Measurements from ENCODE around the gene POGLUT2. TPM values are rescaled to one million over a fixed set of nuclear protein-coding genes. Genes with fewer than 3 reads are reported as not detected.

POGLUT2 gene
- total and polyA plus RNA-seq, 10 of the 15 experiments (the other 5 are each of a cell fraction or from before 2014, with no cell fraction given) = 2.9 to 11.3 (median 7.6) TPM

DNA sequence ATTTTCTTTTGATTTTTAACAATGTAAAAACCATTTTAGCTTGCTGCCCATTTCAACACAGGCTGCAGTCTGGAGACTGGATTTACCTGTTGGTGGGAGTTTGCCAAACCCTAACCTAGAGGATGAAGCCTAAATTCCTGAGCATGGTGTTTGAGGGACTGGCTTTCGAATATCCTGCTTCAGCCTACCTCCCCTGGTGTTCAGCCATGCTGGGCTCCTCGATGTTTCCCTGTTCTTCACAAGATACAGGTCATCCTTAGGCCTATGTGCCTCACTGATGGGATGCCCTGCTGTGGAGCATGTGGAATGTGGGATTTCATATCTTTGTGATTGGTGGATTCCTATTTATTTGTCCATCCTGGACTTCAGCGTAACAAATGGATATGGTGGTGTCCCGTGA is 26.6 kb upstream of the POGLUT2 start (continued):
- no peak for TF ChIP-seq SUPT20H (IDR thresholded peaks at IDR 0.05; ENCODE audit: borderline replicate concordance, control insufficient read depth, low read depth, low read length)
- TF ChIP-seq, protein P1, sequence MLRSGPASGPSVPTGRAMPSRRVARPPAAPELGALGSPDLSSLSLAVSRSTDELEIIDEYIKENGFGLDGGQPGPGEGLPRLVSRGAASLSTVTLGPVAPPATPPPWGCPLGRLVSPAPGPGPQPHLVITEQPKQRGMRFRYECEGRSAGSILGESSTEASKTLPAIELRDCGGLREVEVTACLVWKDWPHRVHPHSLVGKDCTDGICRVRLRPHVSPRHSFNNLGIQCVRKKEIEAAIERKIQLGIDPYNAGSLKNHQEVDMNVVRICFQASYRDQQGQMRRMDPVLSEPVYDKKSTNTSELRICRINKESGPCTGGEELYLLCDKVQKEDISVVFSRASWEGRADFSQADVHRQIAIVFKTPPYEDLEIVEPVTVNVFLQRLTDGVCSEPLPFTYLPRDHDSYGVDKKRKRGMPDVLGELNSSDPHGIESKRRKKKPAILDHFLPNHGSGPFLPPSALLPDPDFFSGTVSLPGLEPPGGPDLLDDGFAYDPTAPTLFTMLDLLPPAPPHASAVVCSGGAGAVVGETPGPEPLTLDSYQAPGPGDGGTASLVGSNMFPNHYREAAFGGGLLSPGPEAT (IDR thresholded peaks at IDR 0.05; ENCODE audit: low read depth) = no peak

DNA sequence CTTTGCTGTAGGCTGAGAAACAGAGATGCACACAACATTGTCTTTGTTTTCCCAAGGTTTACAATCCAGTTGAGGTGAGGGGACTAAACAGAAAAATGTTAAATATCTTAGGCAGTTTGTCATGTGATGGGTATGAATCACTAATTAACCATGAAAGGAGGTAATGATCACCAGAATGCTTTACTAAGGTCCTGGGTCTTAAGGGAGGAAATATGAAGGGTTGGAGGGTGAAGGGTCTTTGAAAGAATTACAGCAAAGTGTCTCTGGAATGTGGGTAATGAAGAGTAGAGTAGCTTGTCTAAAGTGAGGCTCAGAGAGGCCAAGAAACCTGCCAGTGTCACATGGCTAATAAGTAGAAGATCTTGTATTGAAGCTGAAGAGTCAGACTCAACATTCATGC is 19.1 kb upstream of the POGLUT2 start:
- H3K36me3 ChIP-seq (ENCODE audit: control insufficient read depth in 2 of 2, insufficient read depth in 2 of 2, low read length in 1 of 2) = peaks cover 3 to 6% of the 10 kb centered on the region in 2 experiments
- H3K4me2 ChIP-seq (ENCODE audit: control insufficient read depth, insufficient read depth) = no peak overlapping the region
- no peak overlapping the region for H3K9ac ChIP-seq (ENCODE audit: control insufficient read depth, insufficient read depth, low read length)
- BruUV-seq (replicated peaks) = no TSS peak
- ChIA-PET POLR2A (interaction anchor here (0.9 kb wide), 2 partner anchors 18 to 28 kb away, joined by 3 read pairs; partner anchors contain the start of gene ERCC5), RAD21 (ENCODE audit: unreplicated experiment) (interaction anchor here (1.0 kb wide), 1 partner anchor 27 kb away, joined by 3 read pairs; no protein-coding TSS in a partner anchor), SMC1A (ENCODE audit: uncharacterized antibody, unreplicated experiment) (interaction anchor here (1.1 kb wide), 1 partner anchor 10 kb away, joined by 3 read pairs; no protein-coding TSS in a partner anchor), CTCF (interaction anchor here (1.1 to 1.3 kb wide), 2 partner anchors 9 to 17 kb away, joined by 4 read pairs; no protein-coding TSS in a partner anchor)
- H3K79me2 ChIP-seq (ENCODE audit: control insufficient read depth, insufficient read depth, low read length) = peaks cover 5% of the 10 kb centered on the region
- H4K20me1 ChIP-seq (ENCODE audit: control insufficient read depth, insufficient read depth) = no peaks in the 10 kb centered on the region
- intact Hi-C loops (cut with micrococcal nuclease; ENCODE audit: unreplicated experiment) = no loop called here
- FAIRE-seq (peak; percentile 27), ATAC-seq (no peak), DNase-seq (ENCODE audit: low read depth, low spot score) (no peak)
- in situ Hi-C loops (cut with MboI) = no loop called here
- no peak overlapping the region for H3K4me3 ChIP-seq
- no peaks in the 10 kb centered on the region for H3K27me3 ChIP-seq (replicated peaks in 1 of 2; ENCODE audit: control insufficient read depth in 2 of 2, insufficient read depth in 2 of 2, low read length in 1 of 2)
- no peak overlapping the region for H2AFZ ChIP-seq (ENCODE audit: control insufficient read depth, low read depth, low read length)
- no peak overlapping the region for H3K27ac ChIP-seq (ENCODE audit: control insufficient read depth, insufficient read depth)
- H3K9me3 ChIP-seq (replicated peaks; ENCODE audit: control insufficient read depth, insufficient read depth, low read length) = no peaks in the 10 kb centered on the region
- peaks cover 15% of the 10 kb centered on the region for H3K4me1 ChIP-seq (ENCODE audit: control insufficient read depth, insufficient read depth, low read length)
- TF ChIP-seq PML (IDR thresholded peaks at IDR 0.05; ENCODE audit: low read length) (no peak), POLR2AphosphoS2 (IDR thresholded peaks at IDR 0.05; ENCODE audit: low read depth, low read length) (no peak), FOXK2 (IDR thresholded peaks at IDR 0.05) (no peak), FOXM1 (IDR thresholded peaks at IDR 0.05; ENCODE audit: low read depth, low read length) (no peak), CREB1 (IDR thresholded peaks at IDR 0.05; ENCODE audit: low read depth) (no peak), KAT2A (conservative IDR thresholded peaks at IDR 0.05; ENCODE audit: control insufficient read depth, low read depth, low read length) (no peak)
- TF ChIP-seq, protein P2, sequence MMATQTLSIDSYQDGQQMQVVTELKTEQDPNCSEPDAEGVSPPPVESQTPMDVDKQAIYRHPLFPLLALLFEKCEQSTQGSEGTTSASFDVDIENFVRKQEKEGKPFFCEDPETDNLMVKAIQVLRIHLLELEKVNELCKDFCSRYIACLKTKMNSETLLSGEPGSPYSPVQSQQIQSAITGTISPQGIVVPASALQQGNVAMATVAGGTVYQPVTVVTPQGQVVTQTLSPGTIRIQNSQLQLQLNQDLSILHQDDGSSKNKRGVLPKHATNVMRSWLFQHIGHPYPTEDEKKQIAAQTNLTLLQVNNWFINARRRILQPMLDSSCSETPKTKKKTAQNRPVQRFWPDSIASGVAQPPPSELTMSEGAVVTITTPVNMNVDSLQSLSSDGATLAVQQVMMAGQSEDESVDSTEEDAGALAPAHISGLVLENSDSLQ (IDR thresholded peaks at IDR 0.05) = no peak
- TF ChIP-seq, protein P3, sequence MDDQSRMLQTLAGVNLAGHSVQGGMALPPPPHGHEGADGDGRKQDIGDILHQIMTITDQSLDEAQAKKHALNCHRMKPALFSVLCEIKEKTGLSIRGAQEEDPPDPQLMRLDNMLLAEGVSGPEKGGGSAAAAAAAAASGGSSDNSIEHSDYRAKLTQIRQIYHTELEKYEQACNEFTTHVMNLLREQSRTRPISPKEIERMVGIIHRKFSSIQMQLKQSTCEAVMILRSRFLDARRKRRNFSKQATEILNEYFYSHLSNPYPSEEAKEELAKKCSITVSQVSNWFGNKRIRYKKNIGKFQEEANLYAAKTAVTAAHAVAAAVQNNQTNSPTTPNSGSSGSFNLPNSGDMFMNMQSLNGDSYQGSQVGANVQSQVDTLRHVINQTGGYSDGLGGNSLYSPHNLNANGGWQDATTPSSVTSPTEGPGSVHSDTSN (IDR thresholded peaks at IDR 0.05; ENCODE audit: insufficient replicate concordance, low read depth, low read length) = no peak
- TF ChIP-seq, protein P4, sequence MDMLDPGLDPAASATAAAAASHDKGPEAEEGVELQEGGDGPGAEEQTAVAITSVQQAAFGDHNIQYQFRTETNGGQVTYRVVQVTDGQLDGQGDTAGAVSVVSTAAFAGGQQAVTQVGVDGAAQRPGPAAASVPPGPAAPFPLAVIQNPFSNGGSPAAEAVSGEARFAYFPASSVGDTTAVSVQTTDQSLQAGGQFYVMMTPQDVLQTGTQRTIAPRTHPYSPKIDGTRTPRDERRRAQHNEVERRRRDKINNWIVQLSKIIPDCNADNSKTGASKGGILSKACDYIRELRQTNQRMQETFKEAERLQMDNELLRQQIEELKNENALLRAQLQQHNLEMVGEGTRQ (IDR thresholded peaks at IDR 0.05; ENCODE audit: borderline replicate concordance, low read depth, low read length) = no peak
- TF ChIP-seq, protein P5, sequence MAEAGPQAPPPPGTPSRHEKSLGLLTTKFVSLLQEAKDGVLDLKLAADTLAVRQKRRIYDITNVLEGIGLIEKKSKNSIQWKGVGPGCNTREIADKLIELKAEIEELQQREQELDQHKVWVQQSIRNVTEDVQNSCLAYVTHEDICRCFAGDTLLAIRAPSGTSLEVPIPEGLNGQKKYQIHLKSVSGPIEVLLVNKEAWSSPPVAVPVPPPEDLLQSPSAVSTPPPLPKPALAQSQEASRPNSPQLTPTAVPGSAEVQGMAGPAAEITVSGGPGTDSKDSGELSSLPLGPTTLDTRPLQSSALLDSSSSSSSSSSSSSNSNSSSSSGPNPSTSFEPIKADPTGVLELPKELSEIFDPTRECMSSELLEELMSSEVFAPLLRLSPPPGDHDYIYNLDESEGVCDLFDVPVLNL (IDR thresholded peaks at IDR 0.05; ENCODE audit: low read depth, low read length) = no peak
- TF ChIP-seq, protein P6, sequence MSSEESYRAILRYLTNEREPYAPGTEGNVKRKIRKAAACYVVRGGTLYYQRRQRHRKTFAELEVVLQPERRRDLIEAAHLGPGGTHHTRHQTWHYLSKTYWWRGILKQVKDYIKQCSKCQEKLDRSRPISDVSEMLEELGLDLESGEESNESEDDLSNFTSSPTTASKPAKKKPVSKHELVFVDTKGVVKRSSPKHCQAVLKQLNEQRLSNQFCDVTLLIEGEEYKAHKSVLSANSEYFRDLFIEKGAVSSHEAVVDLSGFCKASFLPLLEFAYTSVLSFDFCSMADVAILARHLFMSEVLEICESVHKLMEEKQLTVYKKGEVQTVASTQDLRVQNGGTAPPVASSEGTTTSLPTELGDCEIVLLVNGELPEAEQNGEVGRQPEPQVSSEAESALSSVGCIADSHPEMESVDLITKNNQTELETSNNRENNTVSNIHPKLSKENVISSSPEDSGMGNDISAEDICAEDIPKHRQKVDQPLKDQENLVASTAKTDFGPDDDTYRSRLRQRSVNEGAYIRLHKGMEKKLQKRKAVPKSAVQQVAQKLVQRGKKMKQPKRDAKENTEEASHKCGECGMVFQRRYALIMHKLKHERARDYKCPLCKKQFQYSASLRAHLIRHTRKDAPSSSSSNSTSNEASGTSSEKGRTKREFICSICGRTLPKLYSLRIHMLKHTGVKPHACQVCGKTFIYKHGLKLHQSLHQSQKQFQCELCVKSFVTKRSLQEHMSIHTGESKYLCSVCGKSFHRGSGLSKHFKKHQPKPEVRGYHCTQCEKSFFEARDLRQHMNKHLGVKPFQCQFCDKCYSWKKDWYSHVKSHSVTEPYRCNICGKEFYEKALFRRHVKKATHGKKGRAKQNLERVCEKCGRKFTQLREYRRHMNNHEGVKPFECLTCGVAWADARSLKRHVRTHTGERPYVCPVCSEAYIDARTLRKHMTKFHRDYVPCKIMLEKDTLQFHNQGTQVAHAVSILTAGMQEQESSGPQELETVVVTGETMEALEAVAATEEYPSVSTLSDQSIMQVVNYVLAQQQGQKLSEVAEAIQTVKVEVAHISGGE (CRISPR knock-in tag; IDR thresholded peaks at IDR 0.05) = no peak
